Stimulated activated CD8-positive, alpha-beta memory T cell treated with anti-CD3 and anti-CD28 coated beads, Interleukin-7, amount 100 ng/mL, for 4 hours (primary cell): Measurements from ENCODE around the gene TOR4A.
A peak's percentile ranks its signal among the peaks of the same experiment; 100 is the strongest.

Experiments
- DNase-seq, 2 donors: peaks; one replicate each; pipeline ENCODE4 v3.0.0-alpha.2; 2020; ENCODE audit warnings: low read depth in 2 of 2

TOR4A gene

DNA sequence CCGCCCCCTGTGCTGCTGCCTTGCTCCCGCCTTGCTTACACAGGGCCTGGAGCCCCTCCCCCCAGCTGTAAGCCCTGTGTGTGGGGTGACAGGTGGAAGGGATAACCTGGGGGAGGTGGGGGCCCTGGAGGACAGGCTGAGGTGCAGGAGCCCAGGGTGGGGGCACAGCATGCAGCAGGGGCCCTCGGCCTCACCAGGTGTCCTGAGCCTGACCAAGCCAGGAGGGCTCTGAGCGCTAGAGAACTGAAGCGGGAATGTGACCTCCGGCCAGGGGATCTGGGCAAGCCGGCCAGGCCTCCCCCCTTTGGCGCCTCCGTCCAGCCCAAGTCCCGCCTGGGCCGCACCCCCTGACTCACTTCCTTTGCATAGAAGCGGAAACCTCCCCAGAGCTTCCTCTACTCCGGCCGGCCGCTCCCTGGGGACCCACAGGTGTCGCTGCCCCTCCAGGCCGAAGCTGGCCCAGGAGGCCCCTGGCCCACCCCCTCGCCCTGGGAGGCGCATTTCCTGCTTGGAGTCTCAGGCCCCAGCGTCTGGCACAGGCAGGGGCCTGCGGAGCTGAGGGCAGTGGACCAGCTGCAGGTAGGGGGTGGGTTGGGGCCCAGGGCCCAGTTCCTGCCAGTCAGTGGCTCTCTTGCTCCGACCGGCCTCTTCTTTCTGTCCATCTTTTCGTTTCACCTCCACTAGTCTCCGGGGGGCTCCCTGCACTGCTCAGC, at the start of gene TOR4A:
Gene TOR4A, plus strand, starts transcription at position 398 of the 713 bp plus-strand sequence. CDS start 964 bp downstream, outside the sequence.
- no peak for DNase-seq

DNA sequence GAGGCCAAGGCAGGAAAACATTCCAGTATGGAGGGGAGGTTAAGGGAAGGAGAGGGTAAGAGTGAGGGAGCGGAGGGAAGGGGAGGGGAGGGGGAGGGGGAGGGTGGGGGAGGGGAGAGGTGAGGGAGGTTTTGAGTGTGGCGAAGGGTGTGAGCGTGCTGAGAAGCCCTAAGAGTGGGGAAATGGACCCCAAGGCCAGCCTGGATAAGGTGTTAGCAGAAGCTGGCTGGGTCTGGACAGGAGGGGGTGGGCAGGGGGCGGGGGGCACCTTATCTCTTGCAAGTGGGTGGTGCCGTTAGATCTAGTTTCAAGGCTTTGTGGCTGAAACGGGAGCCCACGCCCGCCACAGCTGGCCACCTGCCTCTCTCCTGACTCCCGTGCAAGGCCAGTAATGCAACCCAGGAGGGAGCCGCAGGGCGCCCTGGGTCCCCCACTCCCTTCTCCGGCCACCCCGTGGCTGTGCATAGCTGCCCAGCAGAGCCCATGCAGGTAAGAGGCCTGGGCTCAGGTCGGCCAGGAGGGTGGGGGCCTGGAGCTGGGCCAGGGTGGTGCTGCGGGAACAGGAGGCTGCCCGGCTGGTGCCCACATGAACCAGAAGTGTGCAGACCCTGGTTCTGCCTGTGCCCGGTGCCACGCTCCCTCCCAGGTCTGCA, 49.5 kb upstream of the TOR4A start:
- DNase-seq, result no peak

DNA sequence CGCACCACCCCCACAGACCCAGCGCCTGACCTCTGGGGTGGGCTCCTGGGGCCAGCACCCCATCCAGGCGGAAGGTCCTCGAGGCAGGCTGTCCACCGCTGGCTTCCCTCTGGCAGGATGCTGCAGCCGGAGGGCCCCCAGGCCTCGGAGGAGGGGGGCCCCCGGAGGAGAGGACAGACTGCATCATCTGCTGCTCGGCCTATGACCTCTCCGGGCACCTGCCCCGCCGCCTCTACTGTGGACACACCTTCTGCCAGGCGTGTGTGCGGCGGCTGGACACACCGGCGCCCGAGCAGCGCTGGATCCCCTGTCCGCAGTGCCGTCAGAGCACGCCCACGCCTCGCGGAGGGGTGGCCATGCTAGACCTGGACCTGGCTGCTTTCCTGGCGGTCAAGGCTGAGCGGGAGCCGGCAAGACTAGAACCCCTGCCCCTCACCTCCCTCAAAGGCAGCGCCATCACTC, 49.0 kb upstream of the TOR4A start:
- DNase-seq, result no peak

DNA sequence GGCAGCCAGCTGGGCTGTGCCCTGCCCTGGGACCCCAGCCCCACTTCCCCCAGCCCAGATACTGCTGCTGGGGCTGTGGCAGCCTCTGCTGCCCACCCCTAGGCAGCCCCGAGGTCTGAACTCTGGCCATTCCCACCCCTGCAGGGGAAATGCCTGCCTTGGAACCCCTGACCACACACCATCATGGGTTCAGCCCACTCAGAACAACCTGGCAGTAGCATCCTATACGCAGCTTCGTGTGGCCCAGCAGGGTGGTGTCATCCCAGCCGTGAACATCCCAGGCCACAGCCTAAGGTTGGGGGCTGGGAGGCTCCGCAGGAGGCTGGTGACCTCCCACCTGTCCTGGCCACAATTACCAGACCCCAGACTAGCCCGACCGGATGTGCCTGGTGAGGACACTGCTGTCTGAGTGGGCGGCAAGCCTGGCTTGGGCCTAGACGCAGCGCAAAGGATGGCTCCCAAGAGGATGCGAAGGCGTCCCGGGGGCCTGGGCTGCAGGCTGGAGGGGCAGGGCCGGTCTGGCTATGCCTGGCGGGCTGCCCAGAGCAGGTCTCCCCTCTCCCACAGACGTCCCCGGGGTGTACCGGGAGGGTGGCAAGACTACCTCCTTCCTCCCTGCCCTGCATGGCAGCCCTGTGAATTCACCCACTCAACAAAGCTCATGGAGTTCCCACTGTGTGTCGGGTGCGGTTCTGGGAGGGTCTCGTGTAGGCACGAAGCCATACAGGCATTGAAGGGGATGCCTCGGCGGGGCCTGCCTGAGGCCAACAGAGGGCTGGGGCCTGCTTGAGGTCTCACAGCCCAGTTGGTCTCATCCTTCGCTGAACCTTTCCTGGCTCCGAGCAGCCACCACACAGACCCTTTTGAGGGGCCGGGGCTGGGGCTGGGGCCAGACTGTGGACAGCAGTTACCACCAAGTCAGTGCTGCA, 48.3 kb upstream of the TOR4A start:
- DNase-seq, result no peak

DNA sequence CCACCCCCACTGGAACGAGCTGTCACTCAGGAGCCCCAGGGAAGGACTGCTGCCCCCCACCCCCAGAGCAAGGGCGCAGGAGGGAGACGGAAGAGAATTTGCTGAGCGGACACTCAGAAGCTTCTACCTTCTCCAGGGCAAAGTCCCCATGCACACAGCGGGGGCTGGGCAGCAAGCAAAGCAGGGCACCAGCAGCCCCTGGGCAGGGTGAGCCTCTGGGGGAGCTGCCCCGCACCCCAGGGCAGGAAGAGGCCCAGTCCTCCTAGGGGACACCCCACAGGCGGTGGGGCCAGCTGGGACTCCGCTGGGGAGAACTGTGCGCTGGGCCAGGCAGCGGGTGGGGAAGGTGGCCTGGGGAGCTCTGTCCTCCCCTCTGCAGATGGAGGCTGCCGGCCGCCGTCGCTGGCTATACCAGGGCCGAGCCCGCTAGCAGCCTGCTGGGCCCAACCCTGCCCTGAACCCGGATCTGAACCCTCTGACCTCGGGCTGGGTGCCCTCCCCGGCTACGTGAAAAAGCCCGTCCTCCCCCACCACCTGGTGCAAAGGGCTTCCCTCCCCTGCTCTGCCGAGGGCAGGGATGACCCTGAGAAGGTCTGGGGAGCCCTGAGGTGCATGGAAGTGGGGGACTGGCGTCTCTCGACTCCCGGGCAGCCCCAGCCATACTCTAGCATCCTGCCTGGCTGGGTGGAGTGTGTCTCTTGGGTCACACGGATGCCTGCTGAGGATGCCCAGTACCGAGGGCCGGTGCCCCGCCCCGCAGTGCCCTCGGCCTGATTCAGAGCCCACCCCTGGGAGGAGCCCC, 47.4 kb upstream of the TOR4A start:
- no peak for DNase-seq

DNA sequence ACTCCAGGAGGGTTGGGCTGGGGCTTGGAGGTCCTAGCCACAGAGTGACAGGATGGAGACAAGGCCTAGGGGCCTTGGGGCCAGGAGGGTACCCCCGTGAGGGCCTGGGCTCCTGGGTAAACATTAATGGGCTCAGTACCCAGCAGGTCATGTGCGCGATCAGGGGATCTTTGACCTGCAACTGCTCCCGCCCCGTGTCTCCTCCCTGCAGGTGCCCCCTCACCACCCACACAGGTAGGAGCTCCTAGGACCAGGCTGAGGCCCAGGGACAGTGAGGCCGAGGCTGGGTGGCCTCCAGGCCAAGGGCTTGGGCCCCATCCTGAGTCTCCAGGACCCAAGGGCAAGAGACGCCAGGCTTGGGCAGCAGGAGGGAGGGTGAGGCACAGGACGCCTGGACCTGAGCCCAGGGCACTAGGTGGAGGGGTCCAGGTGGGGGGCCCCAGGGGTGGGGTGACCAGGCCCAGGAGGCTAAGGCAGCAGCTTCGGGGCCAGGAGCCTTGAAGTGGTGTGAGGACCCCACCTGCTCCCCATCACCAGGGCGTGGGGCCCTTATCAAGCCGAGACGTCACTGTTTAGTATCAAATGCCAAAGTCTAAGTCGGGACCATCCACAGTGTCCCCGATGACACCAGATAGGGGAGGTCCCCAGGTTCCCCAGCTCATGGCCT, 46.7 kb upstream of the TOR4A start, which contains the start of gene SLC34A3:
Gene SLC34A3, plus strand, starts transcription at position 197 of the 667 bp plus-strand sequence. CDS start 802 bp downstream, outside the sequence.
- DNase-seq, result no peak

DNA sequence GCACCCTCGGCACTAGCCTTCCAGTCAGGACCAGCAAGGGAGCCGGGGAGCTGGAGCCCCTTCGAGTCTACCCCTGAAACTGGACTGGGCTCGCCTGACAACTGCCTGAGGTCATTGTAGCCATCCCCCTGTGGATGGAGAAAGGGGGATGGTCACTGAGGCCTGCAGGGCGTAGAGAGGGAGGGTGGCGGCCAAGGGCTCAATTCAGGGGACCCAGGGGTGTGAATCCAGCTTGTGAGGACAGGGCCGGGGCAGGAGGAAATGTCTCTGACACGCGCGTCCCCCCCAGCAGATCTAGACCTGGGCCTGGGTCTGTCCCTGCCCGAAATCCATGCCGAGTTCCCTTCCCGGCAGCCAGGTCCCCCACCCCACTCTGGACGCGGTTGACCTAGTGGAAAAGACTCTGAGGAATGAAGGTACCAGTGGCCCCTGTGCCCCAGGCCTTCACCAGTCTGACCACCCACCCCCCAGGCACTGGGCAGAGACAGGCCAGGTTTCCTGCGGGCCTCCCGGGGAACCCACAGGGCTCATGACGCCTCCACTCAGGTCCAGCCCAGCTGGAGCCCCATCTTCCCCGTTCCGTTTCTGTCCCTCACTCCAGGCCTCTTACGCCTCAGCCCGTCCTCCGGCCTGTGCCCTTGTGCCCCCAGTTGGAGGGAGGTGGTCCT, 46.0 kb upstream of the TOR4A start:
- no peak for DNase-seq

DNA sequence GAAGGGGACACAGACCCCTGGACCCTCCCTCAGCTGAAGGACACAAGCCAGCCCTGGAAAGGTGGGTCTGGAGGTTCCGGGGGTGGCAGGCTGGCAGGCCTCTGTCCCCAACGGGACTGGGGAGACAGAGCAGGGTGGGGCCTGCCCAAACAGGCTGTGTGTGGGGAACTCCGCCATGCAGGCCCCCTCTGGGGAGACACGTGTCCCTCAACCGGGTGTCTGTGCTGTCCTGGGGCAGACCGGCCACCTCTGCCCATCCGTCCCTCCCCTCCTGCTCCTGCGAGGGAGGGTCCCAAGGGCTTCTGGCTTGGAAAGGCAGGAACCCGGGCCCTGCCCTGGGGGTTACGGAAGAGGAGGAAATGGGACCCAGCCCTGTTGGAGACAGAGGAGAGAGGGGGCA, 45.4 kb upstream of the TOR4A start:
- no peak for DNase-seq

DNA sequence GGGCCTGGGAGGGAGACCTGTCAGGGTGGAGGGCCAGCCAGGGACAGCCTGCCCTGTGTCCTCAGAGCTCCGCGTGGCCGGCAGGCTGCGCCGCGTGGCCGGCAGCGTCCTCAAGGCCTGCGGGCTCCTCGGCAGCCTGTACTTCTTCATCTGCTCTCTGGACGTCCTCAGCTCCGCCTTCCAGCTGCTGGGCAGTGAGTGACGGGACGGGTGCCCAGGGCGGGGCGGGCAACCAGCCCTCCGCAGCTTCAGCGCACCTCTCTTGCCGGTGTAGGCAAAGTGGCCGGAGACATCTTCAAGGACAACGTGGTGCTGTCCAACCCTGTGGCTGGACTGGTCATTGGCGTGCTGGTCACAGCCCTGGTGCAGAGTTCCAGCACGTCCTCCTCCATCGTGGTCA, 45.0 kb upstream of the TOR4A start:
- no peak for DNase-seq

DNA sequence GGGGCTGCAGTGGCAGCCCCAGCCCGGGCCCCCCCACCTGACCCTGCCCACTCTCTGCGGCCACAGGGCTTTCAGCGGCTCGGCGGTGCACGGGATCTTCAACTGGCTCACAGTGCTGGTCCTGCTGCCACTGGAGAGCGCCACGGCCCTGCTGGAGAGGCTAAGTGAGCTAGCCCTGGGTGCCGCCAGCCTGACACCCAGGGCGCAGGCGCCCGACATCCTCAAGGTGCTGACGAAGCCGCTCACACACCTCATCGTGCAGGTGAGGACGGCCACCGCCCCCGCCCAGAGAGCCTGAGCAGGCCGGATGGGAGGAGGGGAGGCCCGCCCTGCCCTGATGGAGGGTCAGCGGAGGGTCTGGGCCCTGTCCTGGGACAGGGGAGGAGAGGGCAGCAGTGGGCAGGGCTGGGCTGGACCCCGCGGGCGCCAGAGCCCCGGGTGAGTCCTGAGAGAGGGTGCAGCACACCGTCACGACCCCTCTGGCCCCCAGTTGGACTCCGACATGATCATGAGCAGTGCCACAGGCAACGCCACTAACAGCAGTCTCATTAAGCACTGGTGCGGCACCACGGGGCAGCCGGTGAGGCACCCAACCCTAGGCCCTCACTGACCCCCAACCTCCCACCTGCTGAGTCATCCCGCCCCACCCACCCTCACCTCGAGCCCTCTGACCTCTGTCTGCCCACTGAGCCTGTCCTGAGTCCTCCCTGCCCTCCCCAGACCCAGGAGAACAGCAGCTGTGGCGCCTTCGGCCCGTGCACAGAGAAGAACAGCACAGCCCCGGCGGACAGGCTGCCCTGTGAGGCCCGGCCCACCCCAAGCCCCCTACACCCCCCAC, 44.2 kb upstream of the TOR4A start:
- DNase-seq, result no peak

DNA sequence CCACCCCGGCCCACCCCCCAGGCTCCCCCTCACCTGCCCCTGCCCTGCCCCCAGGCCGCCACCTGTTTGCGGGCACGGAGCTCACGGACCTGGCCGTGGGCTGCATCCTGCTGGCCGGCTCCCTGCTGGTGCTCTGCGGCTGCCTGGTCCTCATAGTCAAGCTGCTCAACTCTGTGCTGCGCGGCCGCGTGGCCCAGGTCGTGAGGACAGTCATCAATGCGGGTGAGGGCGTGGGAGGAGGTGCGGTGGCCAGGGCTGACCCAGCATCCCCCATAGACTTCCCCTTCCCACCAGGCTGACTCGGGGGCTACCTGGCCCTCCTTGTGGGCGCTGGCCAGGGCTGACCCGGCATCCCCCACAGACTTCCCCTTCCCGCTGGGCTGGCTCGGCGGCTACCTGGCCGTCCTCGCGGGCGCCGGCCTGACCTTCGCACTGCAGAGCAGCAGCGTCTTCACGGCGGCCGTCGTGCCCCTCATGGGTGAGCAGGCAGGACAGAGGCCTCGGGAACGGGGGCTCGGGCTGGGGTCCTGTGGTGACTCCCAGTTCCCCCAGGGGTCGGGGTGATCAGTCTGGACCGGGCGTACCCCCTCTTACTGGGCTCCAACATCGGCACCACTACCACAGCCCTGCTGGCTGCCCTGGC, 43.4 kb upstream of the TOR4A start:
- no peak for DNase-seq

DNA sequence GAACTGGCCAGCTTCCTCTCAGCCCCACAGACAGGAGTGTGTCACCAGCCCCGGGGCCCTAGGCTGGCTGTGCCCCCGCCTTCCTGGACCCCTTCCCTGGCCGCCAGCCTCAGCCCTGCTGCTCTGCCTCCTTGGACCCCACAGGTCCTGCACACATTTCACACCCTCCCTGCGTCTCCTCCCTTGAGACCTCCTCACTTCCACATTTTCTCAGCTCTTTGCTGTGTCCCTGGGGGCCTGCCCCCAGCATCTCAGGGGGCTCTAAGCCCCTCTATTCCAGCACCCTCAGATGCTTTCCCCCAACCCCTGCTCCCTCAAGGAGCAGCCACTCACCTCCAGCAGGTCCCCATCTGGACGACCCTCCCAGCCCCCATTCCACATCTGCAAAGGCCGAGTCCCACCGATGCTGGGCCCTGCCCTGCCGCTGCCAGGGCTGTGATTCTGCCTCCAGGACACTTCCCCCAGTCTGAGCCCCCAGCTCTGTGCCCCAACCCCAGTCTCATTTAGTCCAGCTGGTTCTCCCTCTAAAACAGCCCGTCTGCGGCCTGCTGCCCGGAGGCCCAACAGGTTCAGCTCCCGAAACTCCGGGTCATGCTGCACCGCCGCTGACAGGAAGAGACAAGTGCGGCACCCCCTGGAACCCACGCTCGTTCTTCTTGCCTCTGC, 42.6 kb upstream of the TOR4A start:
- DNase-seq, result no peak

DNA sequence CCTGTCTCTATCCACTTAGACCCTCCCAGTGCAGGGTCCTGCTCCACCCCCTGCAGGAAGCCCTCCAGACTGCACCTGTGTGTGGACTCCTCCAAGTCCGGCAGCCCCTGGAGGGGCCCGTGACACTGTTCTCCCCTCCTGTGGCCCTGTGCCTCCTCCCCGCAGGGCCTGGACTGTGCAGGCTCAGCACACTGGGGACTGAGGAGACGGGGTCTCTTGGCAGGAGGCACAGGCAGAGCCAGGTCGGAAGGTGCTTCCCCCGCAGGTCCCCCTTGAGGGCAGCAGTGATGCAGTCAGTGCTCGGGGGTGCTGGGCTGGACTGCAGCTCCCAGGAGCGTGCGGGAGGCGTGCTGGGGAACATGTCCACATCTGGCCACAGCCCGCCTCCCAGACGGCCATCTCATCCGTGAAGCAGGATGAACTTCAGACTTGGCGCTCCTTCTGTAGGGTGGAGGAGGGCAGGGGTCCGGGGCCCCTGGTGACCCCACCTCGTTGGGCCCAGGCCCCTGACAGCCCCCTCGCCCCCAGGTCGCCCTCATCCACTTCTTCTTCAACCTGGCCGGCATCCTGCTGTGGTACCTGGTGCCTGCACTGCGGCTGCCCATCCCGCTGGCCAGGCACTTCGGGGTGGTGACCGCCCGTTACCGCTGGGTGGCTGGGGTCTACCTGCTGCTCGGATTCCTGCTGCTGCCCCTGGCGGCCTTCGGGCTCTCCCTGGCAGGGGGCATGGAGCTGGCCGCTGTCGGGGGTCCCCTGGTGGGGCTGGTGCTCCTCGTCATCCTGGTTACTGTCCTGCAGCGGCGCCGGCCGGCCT, 41.9 kb upstream of the TOR4A start:
- DNase-seq, result no peak

DNA sequence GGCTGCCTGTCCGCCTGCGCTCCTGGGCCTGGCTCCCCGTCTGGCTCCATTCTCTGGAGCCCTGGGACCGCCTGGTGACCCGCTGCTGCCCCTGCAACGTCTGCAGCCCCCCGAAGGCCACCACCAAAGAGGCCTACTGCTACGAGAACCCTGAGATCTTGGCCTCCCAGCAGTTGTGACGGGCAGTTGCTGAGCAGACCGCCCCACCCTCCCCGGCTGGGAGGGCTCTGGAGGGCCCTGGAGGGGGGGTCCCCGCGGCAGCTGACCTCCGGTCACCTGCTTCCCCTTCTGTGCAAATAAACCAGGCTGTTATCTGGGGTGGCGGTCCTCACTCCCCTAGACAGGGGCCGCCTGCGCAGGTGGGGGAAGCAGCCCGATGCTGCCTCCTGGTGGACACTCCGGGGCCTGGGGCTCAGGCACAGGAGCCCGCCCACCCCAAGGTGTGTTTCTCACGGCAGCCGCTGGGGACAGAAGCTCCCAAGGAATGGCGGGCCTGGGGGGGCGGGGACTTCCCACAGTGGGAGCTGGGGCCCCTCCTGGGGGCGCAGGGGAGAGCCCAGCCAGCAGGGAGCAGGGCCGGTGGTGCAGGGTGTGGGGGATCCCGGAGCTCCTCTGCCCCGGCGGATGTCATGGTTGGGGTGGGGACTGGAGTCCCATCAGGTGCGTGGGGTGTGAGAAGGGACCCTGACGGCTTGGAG, 41.1 kb upstream of the TOR4A start:
- peak; percentile 78 to 81 for DNase-seq

DNA sequence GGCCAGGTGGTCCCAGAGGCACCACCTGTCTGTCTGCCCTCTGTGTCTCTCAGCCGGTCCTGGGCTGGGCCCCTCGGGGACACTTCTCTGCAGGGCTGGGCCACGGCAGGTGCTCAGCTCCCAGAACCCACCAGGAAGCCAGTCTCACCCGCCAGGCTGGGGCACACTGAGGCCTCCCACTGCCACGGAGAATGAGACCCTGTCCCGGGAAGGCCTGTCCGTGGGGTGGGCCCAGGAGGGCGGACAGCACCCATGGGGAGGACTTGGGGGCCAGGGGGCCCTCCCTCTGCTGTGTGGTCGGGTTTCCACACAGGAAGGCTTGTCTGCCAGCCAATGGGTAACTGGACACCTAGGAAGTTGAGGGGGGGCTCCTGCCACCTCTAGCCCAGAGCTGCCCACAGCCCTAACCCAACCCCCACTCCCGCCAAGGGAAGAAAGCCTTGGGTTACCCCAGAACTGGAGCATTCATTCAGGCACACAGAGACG, 40.5 kb upstream of the TOR4A start:
- DNase-seq, result no peak
